HG02678 (cell line): Measurements from ENCODE around the gene HOMER3.
"Not testable (repeated sequence)": the region's sequence is repeated elsewhere in the genome, so short reads cannot be mapped to it uniquely, and the experiment has no call there.

Source experiments
- ATAC-seq: cut with Tn5 transposase; IDR thresholded peaks from one replicate; pipeline ENCODE4 v1.9.1; 2021; ENCODE audit warnings: mild to moderate bottlenecking, moderate library complexity; ENCODE audit not compliant: unreplicated experiment

Gene HOMER3

GRCh38 chr19:18903156-18904037 lies 37.6 kb downstream of the HOMER3 start:
- no peak for ATAC-seq

GRCh38 chr19:18902519-18902918 lies 38.5 kb downstream of the HOMER3 start:
- ATAC-seq: not testable (repeated sequence)

- no peak for ATAC-seq
These were observed 39.5 kb downstream of the HOMER3 start for GRCh38 chr19:18901491-18901890.

- ATAC-seq: no peak
These were observed 40.1 kb downstream of the HOMER3 start for GRCh38 chr19:18900700-18901481.

- no peak for ATAC-seq
These were observed 41.1 kb downstream of the HOMER3 start for GRCh38 chr19:18899624-18900560.

- no peak for ATAC-seq
These were observed 42.2 kb downstream of the HOMER3 start for GRCh38 chr19:18898607-18899408.

- ATAC-seq: no peak
These were observed 42.9 kb downstream of the HOMER3 start for GRCh38 chr19:18898081-18898606.

GRCh38 chr19:18897094-18898029 lies 43.7 kb downstream of the HOMER3 start:
- ATAC-seq: no peak

- no peak for ATAC-seq
These were observed 44.6 kb downstream of the HOMER3 start for GRCh38 chr19:18896421-18896841.

GRCh38 chr19:18895824-18896341 lies 45.1 kb downstream of the HOMER3 start, which contains the start of gene CERS1:
TSS of gene CERS1 (minus strand) at chr19:18896158. CDS start at chr19:18896072, 86 bp downstream.
- no peak for ATAC-seq

- ATAC-seq: no peak
These were observed 45.8 kb downstream of the HOMER3 start for GRCh38 chr19:18895038-18895823.

- ATAC-seq: no peak
These were observed 46.6 kb downstream of the HOMER3 start for GRCh38 chr19:18894254-18895037.

GRCh38 chr19:18893587-18894253 lies 47.3 kb downstream of the HOMER3 start:
- no peak for ATAC-seq

- no peak for ATAC-seq
These were observed 50.9 kb downstream of the HOMER3 start for GRCh38 chr19:18889949-18890745.

- ATAC-seq: no peak
These were observed 54.0 kb downstream of the HOMER3 start for GRCh38 chr19:18886972-18887371.
